WTC11 (cell line): Measurements from ENCODE around the gene PTPN6. TPM values are rescaled to one million over a fixed set of nuclear protein-coding genes. Genes with fewer than 3 reads are reported as not detected.
A peak's percentile ranks its signal among the peaks of the same experiment; 100 is the strongest.

ENCODE experiments used
- ATAC-seq: fragments of 200-7000 bp; cut with Tn5 transposase; 2 replicates; pipeline ENCODE4 v1.10.0; 2021; ENCODE audit warnings: mild to moderate bottlenecking, moderate library complexity
- CTCF ChIA-PET: fragments of 300-600 bp; sonication (Branson Sonifier 250); formaldehyde crosslinking; loops from one replicate; lab custom pipeline; 2021; ENCODE audit warnings: antibody characterized with exemption; lab: Charles Lee
- POLR2A ChIA-PET: fragments of 350-600 bp; sonication (Branson Sonifier 250); formaldehyde crosslinking; loops from one replicate; lab custom pipeline; 2021; ENCODE audit warnings: antibody characterized with exemption; lab: Charles Lee
- DNase-seq: peaks from one replicate; pipeline ENCODE4 v3.0.0; 2021; ENCODE audit warnings: low spot score
- H3K27ac Mint-ChIP-seq: 2 replicates; pipeline ENCODE4 v1.8.0; 2021; ENCODE audit warnings: mixed read lengths
- H3K27me3 Mint-ChIP-seq: 2 replicates; pipeline ENCODE4 v1.8.0; 2021; ENCODE audit warnings: low read depth, mild to moderate bottlenecking, moderate library complexity, mixed read lengths
- H3K36me3 Mint-ChIP-seq: 2 replicates; pipeline ENCODE4 v1.8.0; 2021; ENCODE audit warnings: mixed read lengths
- H3K4me1 Mint-ChIP-seq: 2 replicates; pipeline ENCODE4 v1.8.0; 2022; ENCODE audit warnings: mixed read lengths
- H3K4me3 Mint-ChIP-seq: 2 replicates; pipeline ENCODE4 v1.8.0; 2021; ENCODE audit warnings: mild to moderate bottlenecking, moderate library complexity, mixed read lengths
- H3K9me3 Mint-ChIP-seq: 2 replicates; pipeline ENCODE4 v1.8.0; 2021; ENCODE audit warnings: mixed read lengths
- AFF4 ChIP-seq: sonication (generic); formaldehyde crosslinking; IDR thresholded peaks from 2 replicates; pipeline ENCODE4 v1.8.1; 2023; ENCODE audit warnings: mild to moderate bottlenecking, missing genetic modification reagents, borderline replicate concordance
- ARID4B ChIP-seq: sonication (generic); formaldehyde crosslinking; IDR thresholded peaks from 2 replicates; pipeline ENCODE4 v1.8.0; 2023; ENCODE audit warnings: missing genetic modification reagents, mild to moderate bottlenecking, borderline replicate concordance
- ATF1 ChIP-seq: sonication (generic); formaldehyde crosslinking; IDR thresholded peaks from 2 replicates; pipeline ENCODE4 v1.8.1; 2023; ENCODE audit warnings: mild to moderate bottlenecking, moderate library complexity, missing genetic modification reagents
- ATF2 ChIP-seq: sonication (generic); formaldehyde crosslinking; IDR thresholded peaks from 2 replicates; pipeline ENCODE4 v1.8.1; 2022; ENCODE audit warnings: low read depth, missing genetic modification reagents, borderline replicate concordance
- E2F5 ChIP-seq: sonication (generic); formaldehyde crosslinking; IDR thresholded peaks from 2 replicates; pipeline ENCODE4 v1.8.1; 2022; ENCODE audit warnings: mild to moderate bottlenecking, moderate library complexity, missing genetic modification reagents
- ELF4 ChIP-seq: sonication (generic); formaldehyde crosslinking; IDR thresholded peaks from 2 replicates; pipeline ENCODE4 v1.8.1; 2022; ENCODE audit warnings: low read depth, mild to moderate bottlenecking, moderate library complexity, missing genetic modification reagents
- EMX1 ChIP-seq: fragments of 250-450 bp; sonication (Bioruptor Pico); IDR thresholded peaks from 2 replicates; pipeline ENCODE4 v1.8.0; 2021; ENCODE audit warnings: mild to moderate bottlenecking
- FOXP4 ChIP-seq: sonication (generic); formaldehyde crosslinking; IDR thresholded peaks from 2 replicates; pipeline ENCODE4 v1.8.0; 2022; ENCODE audit warnings: mild to moderate bottlenecking, missing genetic modification reagents
- GTF2I ChIP-seq: fragments of 250-450 bp; sonication (Bioruptor Pico); conservative IDR thresholded peaks from 2 replicates; pipeline ENCODE4 v1.4.0; 2021; ENCODE audit warnings: mild to moderate bottlenecking
- HMGA2 ChIP-seq: fragments of 250-450 bp; sonication (Bioruptor Pico); IDR thresholded peaks from 2 replicates; pipeline ENCODE4 v1.4.0; 2021; ENCODE audit warnings: mild to moderate bottlenecking, moderate library complexity
- MXD4 ChIP-seq: fragments of 250-450 bp; sonication (Bioruptor Pico); IDR thresholded peaks from 2 replicates; pipeline ENCODE4 v1.8.0; 2021; ENCODE audit warnings: mild to moderate bottlenecking, moderate library complexity, borderline replicate concordance
- NFYB ChIP-seq: sonication (generic); formaldehyde crosslinking; conservative IDR thresholded peaks from 2 replicates; pipeline ENCODE4 v1.8.0; 2022; ENCODE audit warnings: low read depth, missing genetic modification reagents
- SMAD4 ChIP-seq: sonication (generic); formaldehyde crosslinking; IDR thresholded peaks from 2 replicates; pipeline ENCODE4 v1.8.0; 2022; ENCODE audit warnings: mild to moderate bottlenecking, missing genetic modification reagents
- USF1 ChIP-seq: sonication (generic); formaldehyde crosslinking; IDR thresholded peaks from 2 replicates; pipeline ENCODE4 v1.8.0; 2022; ENCODE audit warnings: mild to moderate bottlenecking, missing genetic modification reagents
- ZNF121 ChIP-seq: sonication (generic); formaldehyde crosslinking; IDR thresholded peaks from 2 replicates; pipeline ENCODE4 v1.8.0; 2023; ENCODE audit warnings: missing genetic modification reagents
- ZNF396 ChIP-seq: fragments of 250-450 bp; sonication (Bioruptor Pico); IDR thresholded peaks from 2 replicates; pipeline ENCODE4 v1.8.0; 2021; ENCODE audit warnings: mild to moderate bottlenecking, moderate library complexity, borderline replicate concordance
- ZSCAN18 ChIP-seq: fragments of 250-450 bp; sonication (Bioruptor Pico); IDR thresholded peaks from 2 replicates; pipeline ENCODE4 v2.1.2; 2022; ENCODE audit warnings: mild to moderate bottlenecking, moderate library complexity
- total RNA-seq: library from RNA; stranded (reverse); gene quantifications from 3 replicates; pipeline ENCODE4 v1.2.3, GENCODE V29; 2021

The PTPN6 gene
- total RNA-seq, 1 experiment from 2014 or later, result 27.1 TPM

GRCh38 chr12:6959805-6960592, 8.8 kb downstream of the PTPN6 start:
- Mint-ChIP-seq H3K9me3 (no peaks in the 10 kb centered on the region), H3K4me3 (no peak overlapping the region), H3K27ac (peak overlapping the region; percentile 33; the same call in 1 of the 2 replicates), H3K4me1 (peaks cover 43% of the 10 kb centered on the region), H3K36me3 (no peaks in the 10 kb centered on the region), H3K27me3 (no peaks in the 10 kb centered on the region)
- no peak for TF ChIP-seq HMGA2 (CRISPR knock-in tag)
- TF ChIP-seq GTF2I (CRISPR knock-in tag), result no peak
- no peak for TF ChIP-seq NFYB (CRISPR knock-in tag)
- TF ChIP-seq MXD4 (CRISPR knock-in tag), result no peak
- no peak for TF ChIP-seq ATF2
- no peak for TF ChIP-seq ZSCAN18 (CRISPR knock-in tag)
- TF ChIP-seq ATF1 (CRISPR knock-in tag), result no peak
- TF ChIP-seq E2F5 (CRISPR knock-in tag), result no peak
- no peak for TF ChIP-seq SMAD4 (CRISPR knock-in tag)
- TF ChIP-seq AFF4, result no peak
- no peak for TF ChIP-seq ELF4
- no peak for TF ChIP-seq ARID4B (CRISPR knock-in tag)
- TF ChIP-seq FOXP4, result no peak
- TF ChIP-seq ZNF121, result no peak
- no peak for TF ChIP-seq ZNF396 (CRISPR knock-in tag)
- TF ChIP-seq EMX1 (CRISPR knock-in tag), result no peak
- no peak for TF ChIP-seq USF1 (CRISPR knock-in tag)
- ChIA-PET CTCF (interaction anchor here (0.6 to 9.7 kb wide), 10 partner anchors 7 to 230 kb away, joined by 3 to 296 read pairs (median 9); partner anchors contain the start of genes C12orf57, PEX5 and RNU7-1), POLR2A (interaction anchor here (0.6 to 6.6 kb wide), 4 partner anchors 14 to 120 kb away, joined by 4 to 167 read pairs (median 12); partner anchors contain the start of genes C12orf57 and RNU7-1)
- DNase-seq, result no peak
- no peak for ATAC-seq
